Breast epithelium (tissue), 3 donors: Measurements from ENCODE around the gene WNT1.

Experiments
- CTCF ChIP-seq, 3 donors: fragments of 450-650 bp; IDR thresholded peaks; one replicate each; pipeline ENCODE4 v1.5.1; 2016 to 2017; ENCODE audit warnings: antibody characterized with exemption in 3 of 3, mild to moderate bottlenecking in 3 of 3, moderate library complexity in 3 of 3
- POLR2A ChIP-seq: fragments of 450-650 bp; IDR thresholded peaks from one replicate; pipeline ENCODE4 v1.6.1; 2016; ENCODE audit warnings: antibody characterized with exemption, mild to moderate bottlenecking, moderate library complexity

DNA sequence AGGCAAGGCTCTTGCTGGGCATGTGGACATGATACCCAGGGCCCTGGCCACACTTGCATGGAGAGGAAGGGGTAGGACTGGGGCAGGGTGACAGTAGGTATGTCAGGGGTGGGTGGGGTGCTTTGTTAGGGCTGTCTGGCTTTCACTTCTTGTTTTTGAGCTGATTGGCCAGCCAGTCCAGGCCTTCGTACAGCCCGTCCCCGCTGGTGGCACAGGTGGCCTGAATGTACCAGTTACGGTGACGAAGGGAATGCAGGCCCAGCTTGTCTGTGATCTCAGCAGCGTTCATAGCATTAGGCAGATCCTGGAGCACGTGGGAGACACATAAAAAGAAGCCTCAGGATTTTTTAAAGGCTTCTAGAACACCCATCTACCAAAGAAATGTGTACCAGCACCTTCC, 39.3 kb upstream of the WNT1 start:
- TF ChIP-seq POLR2A: no peak
- TF ChIP-seq CTCF (IDR thresholded peaks at IDR 0.05): no peak
